ENCODE measurements around the gene HYDIN.

GRCh38 chr16:70809392-70810060, 421.0 kb downstream of the HYDIN start:
- no peak for TF ChIP-seq CTCF (IDR thresholded peaks at IDR 0.05)
- no peak for TF ChIP-seq POLR2A (IDR thresholded peaks at IDR 0.05)
- no peak for TF ChIP-seq POLR2AphosphoS5 (IDR thresholded peaks at IDR 0.05)
- no peak for TF ChIP-seq EP300 (IDR thresholded peaks at IDR 0.05)

Measured in gastroesophageal sphincter (tissue), 3 donors.